Endodermal cell (in vitro differentiated cells): ENCODE results near the gene PCAT7. TPM values are rescaled to one million over a fixed set of nuclear protein-coding genes. Genes with fewer than 3 reads are reported as not detected.

Experiments used
- DNase-seq: peaks from one replicate; pipeline ENCODE4 v3.0.0-alpha.2; 2017
- H3K27ac ChIP-seq: 2 replicates; pipeline ENCODE4 v1.5.1; 2013; ENCODE audit warnings: mild to moderate bottlenecking, low read depth, low read length, moderate library complexity
- H3K27me3 ChIP-seq: 2 replicates; pipeline ENCODE4 v1.6.1; 2013; ENCODE audit warnings: mild to moderate bottlenecking, low read length, moderate library complexity; ENCODE audit not compliant: insufficient read depth, control insufficient read depth, poor library complexity, severe bottlenecking
- H3K36me3 ChIP-seq: 2 replicates; pipeline ENCODE4 v1.7.0; 2013; ENCODE audit warnings: mild to moderate bottlenecking, low read length, moderate library complexity; ENCODE audit not compliant: control insufficient read depth, insufficient read depth
- H3K4me1 ChIP-seq: one replicate; pipeline ENCODE4 v1.7.0; 2013; ENCODE audit warnings: low read length; ENCODE audit not compliant: control insufficient read depth, insufficient read depth
- H3K4me3 ChIP-seq: 2 replicates; pipeline ENCODE4 v1.5.1; 2013; ENCODE audit warnings: mild to moderate bottlenecking, low read length, moderate library complexity
- H3K9ac ChIP-seq: 2 replicates; pipeline ENCODE4 v1.6.1; 2013; ENCODE audit warnings: mild to moderate bottlenecking, low read length, moderate library complexity; ENCODE audit not compliant: poor library complexity, severe bottlenecking; ENCODE audit errors: extremely low read depth
- H3K9me3 ChIP-seq: 2 replicates; pipeline ENCODE4 v1.6.1; 2013; ENCODE audit warnings: mild to moderate bottlenecking, low read length, moderate library complexity; ENCODE audit not compliant: control insufficient read depth
- H3K27ac Mint-ChIP-seq: 2 replicates; pipeline ENCODE4 v1.8.0; 2020; ENCODE audit warnings: mixed read lengths
- H3K27me3 Mint-ChIP-seq: 2 replicates; pipeline ENCODE4 v1.8.0; 2021; ENCODE audit warnings: mild to moderate bottlenecking, mixed read lengths; ENCODE audit not compliant: insufficient read depth
- H3K36me3 Mint-ChIP-seq: 2 replicates; pipeline ENCODE4 v1.8.0; 2020; ENCODE audit warnings: low read depth, mixed read lengths
- H3K4me1 Mint-ChIP-seq: 2 replicates; pipeline ENCODE4 v1.8.0; 2020; ENCODE audit warnings: mixed read lengths
- H3K4me3 Mint-ChIP-seq: 2 replicates; pipeline ENCODE4 v1.8.0; 2020; ENCODE audit warnings: mild to moderate bottlenecking, moderate library complexity, mixed read lengths
- H3K9me3 Mint-ChIP-seq: 2 replicates; pipeline ENCODE4 v1.8.0; 2020; ENCODE audit warnings: mild to moderate bottlenecking, mixed read lengths
- CTCF ChIP-seq: fragments of 200-600 bp; sonication (generic); conservative IDR thresholded peaks from 2 replicates; pipeline ENCODE4 v1.5.0; 2021; ENCODE audit warnings: antibody characterized with exemption, mild to moderate bottlenecking
- WGBS, 2 experiments: methylation state at CpG; one replicate each; pipeline versions ENCODE4 v1.1.5 to v1.1.7; 2013; ENCODE audit warnings: missing lambda C conversion rate in 2 of 2, mixed read lengths in 1 of 2; ENCODE audit not compliant: insufficient coverage in 1 of 2, insufficient read length in 1 of 2; 5-methylcytosine and 5-hydroxymethylcytosine counted together
- total RNA-seq, 2 donors: library from RNA; stranded (reverse); fragmentation: NEBNext Ultra II Directional in 1 of 2; extraction: Animal tissue kit (Norgen Biotek cat#: 25700) in 1 of 2; gene quantifications; 2 replicates in 1 of 2; 3 replicates in 1 of 2; pipeline ENCODE4 v1.2.1, GENCODE V29; 2021

Gene PCAT7
- total RNA-seq, 2 donors from 2014 or later: 4.2 to 7.3 TPM

GRCh38 chr9:94566550-94566949 is 11.7 kb downstream of the PCAT7 start:
- no peak overlapping the region for H3K4me3 Mint-ChIP-seq

GRCh38 chr9:94567271-94567670 is 12.4 kb downstream of the PCAT7 start:
- no peak for TF ChIP-seq CTCF
- peaks cover 13% of the 10 kb centered on the region for H3K9me3 Mint-ChIP-seq
- 98% methylated on average over 2 of the region's 2 CpGs; no CpG with 5 or more reads in 1 of the 2 experiments for WGBS, 2 experiments
- H3K36me3 Mint-ChIP-seq: peaks cover 38% of the 10 kb centered on the region
- H3K27me3 ChIP-seq: peaks cover 1% of the 10 kb centered on the region
- no peaks in the 10 kb centered on the region for H3K9me3 ChIP-seq
- H3K27ac ChIP-seq: no peak overlapping the region
- no peaks in the 10 kb centered on the region for H3K4me1 Mint-ChIP-seq
- no peaks in the 10 kb centered on the region for H3K4me1 ChIP-seq
- no peak overlapping the region for H3K27ac Mint-ChIP-seq
- H3K4me3 Mint-ChIP-seq: no peak overlapping the region
- H3K27me3 Mint-ChIP-seq: peaks cover 13% of the 10 kb centered on the region
- H3K4me3 ChIP-seq: no peak overlapping the region
- H3K36me3 ChIP-seq: no peaks in the 10 kb centered on the region
- no peak overlapping the region for H3K9ac ChIP-seq
- DNase-seq: no peak

More at GRCh38 chr9:94566550-94566949, 11.7 kb downstream of the PCAT7 start:
- Histone ChIP-seq H3K4me1 (no peaks in the 10 kb centered on the region), H3K9me3 (no peaks in the 10 kb centered on the region), H3K9ac (no peak overlapping the region), H3K27me3 (no peaks in the 10 kb centered on the region), H3K36me3 (no peaks in the 10 kb centered on the region), H3K27ac (no peak overlapping the region), H3K4me3 (no peak overlapping the region)
- TF ChIP-seq CTCF: no peak
- DNase-seq: no peak
- Mint-ChIP-seq H3K36me3 (peaks cover 42% of the 10 kb centered on the region), H3K27me3 (peaks cover 6% of the 10 kb centered on the region), H3K4me1 (no peaks in the 10 kb centered on the region), H3K27ac (no peak overlapping the region), H3K9me3 (peaks cover 13% of the 10 kb centered on the region)

- WGBS, 2 experiments: 93 to 100% methylated on average over 1 to 3 of the region's 3 CpGs
- H3K4me1 ChIP-seq: no peaks in the 10 kb centered on the region
- peaks cover 27% of the 10 kb centered on the region for H3K36me3 Mint-ChIP-seq
- no peak for TF ChIP-seq CTCF
- no peaks in the 10 kb centered on the region for H3K9me3 ChIP-seq
- no peaks in the 10 kb centered on the region for H3K36me3 ChIP-seq
- H3K27me3 ChIP-seq: peaks cover 4% of the 10 kb centered on the region
- no peak overlapping the region for H3K4me3 Mint-ChIP-seq
- H3K9me3 Mint-ChIP-seq: peaks cover 13% of the 10 kb centered on the region
- DNase-seq: no peak
- no peak overlapping the region for H3K27ac ChIP-seq
- peaks cover 16% of the 10 kb centered on the region for H3K27me3 Mint-ChIP-seq
- no peak overlapping the region for H3K9ac ChIP-seq
- no peak overlapping the region for H3K4me3 ChIP-seq
- H3K27ac Mint-ChIP-seq: no peak overlapping the region
- no peaks in the 10 kb centered on the region for H3K4me1 Mint-ChIP-seq
Measured at GRCh38 chr9:94568250-94568889, 13.5 kb downstream of the PCAT7 start.
